ENCODE measurements around the gene ORMDL1.
"Not testable (repeated sequence)": the region's sequence is repeated elsewhere in the genome, so short reads cannot be mapped to it uniquely, and the experiment has no call there.

Gene ORMDL1

DNA sequence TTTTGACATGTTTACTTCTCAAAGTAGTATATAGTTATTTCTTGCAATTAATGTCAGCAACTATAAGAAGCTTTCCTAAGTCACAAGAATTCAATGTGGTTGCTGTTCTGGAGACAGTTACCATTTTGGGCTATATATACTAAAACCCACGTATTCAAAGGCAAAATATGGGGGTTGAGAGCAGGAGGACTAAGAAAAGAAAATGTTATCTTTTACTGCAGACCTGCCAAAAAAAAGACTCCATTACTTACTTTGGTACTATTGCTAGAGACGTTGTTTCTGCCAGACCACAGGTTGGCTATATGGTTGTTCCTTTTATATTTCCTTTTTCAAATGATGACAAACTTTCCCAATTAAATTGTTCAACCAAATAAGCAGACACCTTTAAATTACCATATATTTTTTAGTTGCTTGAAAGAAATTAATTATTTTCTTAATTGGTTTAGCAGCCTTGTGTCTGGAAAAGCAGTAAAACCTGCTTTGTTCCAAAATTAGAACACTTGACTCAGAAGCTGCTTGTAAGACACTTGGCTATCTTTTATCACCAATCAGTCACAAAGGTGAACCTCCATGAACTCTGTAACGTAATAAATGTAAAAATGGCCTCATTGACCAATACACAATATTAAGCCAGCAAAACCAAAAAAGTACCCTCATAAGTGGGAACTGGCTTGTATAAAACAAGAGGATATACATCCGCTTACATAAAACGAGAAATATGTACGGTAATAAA lies 13.4 kb downstream of the ORMDL1 start:
- DNase-seq = no peak

DNA sequence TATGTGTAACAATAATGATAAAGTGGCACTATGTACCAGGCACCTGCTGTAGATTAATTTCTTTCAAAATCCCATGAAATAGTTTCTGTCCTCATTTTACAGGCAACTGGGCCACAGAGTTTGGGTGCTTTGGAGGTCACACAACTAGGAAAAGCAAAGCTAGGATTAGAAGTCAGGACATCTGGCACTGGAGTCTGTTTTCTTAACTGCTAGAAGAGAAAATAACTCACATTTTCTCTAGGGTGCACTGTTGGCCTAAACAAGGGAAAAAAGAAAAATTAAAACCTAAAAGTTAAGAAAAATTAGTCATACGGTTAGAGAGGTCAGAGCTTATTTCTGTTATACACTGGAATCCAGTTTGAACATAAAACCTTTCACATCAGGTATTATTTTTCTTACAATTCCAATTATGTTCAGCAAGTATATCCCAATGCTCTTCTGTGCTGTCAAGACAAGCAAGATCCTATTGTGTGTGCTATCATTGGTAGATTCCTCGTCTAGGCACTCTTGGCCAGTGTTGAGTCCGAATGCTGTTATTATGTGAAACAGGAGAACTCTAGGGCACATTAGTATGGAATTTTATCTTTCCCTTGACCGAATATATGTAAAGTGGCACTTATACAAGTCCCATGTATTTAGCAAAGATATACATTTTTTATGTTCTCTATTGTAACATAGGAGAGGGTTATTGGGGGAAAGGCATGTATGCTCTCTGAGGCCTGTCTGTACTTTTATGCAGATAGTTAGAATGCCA lies 20.1 kb downstream of the ORMDL1 start:
- DNase-seq = no peak

DNA sequence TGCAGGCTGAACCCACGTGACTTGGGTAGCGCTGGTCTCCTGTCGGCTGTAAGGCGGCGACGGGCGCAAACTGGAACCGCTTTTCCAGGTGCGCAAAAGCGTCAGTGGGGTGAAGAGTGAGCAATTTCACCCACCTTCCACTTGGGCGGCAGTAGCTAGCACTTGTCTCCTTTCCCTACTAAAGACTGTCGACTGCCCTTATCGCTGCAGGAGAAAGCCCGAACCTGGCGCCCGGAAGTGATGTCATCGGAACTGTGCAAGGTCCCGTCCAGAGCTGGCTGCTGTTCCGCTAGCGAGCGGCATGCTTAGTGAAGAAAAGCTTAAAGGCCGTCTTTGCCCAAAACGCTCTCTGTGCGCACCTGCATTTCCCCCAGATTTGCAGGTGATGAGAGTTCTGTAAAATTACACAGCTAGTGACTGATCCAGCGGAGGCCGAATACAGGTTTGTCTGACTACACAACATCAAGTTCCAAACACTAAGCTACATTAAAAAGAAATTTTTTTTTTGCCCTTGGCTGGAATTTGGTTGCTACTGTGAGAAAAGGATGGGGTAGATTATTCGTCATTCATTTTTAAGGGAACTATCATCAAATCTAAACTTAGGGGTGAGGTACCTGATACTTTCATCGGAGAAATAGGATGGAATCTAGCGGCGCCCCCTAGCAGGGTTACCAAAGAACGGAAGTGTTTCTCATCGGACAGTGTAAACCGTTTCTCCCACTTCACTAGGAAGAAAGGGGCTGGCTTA lies 21.4 kb downstream of the ORMDL1 start, which contains the start of gene OSGEPL1:
OSGEPL1 (minus strand) TSS at position 242 of the 748 bp plus-strand sequence. CDS start 1,152 bp downstream, outside the sequence.
- DNase-seq = peak; percentile 95

DNA sequence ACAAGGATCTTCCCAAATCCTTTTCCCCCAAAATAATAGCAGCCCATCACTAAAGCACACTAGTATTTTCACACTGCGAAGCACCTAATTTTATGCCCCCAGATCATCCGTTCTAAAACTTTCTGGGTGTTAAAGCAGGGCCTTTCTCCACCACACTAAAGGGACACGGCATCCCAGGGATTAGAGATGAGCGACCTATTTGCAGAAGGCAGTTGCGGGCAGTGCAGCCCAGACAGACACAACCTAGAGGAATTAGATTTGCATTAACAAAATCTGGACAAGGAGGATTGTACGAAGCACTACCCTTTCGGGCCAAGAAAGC lies 21.9 kb downstream of the ORMDL1 start:
- DNase-seq = no peak

DNA sequence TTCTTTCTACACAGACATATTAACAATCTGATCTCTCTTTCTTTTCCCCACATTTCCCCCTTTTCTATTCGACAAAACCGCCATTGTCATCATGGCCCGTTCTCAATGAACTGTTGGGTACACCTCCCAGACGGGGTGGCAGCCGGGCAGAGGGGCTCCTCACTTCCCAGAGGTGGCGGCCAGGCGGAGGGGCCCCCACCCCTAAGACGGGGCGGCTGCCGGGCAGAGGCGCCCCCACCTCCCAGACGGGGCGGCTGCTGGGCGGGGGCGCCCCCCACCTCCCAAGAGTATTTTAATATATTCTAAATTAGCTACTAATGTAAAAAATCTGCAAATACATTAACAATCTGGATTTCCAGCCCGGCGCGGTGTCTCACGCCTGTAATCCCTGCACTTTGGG lies 24.0 kb downstream of the ORMDL1 start:
- not testable (repeated sequence) for DNase-seq

DNA sequence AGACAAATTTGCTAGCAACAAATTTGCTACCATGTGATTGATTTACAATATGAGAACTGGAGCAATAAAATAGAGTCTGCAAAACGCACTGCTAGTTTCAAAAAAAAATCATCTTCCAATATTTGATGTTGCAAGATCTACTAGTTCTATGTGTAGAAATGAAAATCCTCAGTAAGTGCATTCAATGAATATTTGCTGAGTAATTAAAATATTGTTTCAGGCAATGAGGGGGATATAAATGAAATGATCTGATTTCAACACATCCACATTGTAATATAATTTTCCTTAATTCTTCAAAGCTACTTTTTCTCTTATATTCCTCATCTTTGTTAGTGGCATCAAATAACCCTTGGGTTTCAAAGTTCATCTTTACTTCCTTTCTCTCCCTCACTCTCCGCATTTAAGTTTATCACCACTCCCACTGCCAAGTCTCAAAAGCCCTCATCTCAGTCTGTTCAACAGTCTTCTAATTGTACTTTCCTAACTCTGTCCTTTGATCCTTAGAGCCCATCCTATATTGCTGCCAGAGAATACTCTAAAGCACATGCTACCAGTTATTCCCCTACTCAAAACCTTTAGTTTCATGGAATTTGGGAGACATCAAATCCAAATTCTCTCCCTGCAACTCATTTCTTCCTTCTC lies 27.7 kb downstream of the ORMDL1 start:
- DNase-seq = no peak

DNA sequence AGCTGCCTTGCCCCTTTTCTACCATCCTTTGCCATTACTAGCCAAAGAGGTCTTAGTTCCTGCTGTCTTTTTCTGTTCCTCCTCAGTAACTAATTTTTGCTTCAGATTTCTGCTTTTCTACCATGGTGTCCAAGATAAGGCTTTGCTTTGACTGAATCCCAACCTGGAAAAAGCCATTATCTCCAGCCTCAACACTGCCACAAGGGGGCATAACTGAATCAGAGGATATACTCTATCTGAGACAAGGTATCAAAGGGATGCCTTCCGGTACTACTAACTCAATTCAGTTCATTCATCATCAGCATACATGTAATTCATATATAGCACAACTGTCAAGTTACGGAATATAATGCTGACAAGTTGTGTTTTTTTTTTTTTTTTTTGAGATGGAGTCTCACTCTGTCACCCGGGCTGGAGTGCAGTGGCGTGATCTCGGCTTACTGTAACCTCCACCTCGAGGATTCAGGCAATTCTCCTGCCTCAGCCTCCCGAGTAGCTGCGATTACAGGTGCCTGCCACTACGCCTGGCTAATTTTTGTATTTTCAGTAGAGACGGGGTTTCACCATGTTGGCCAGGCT lies 33.0 kb downstream of the ORMDL1 start:
- DNase-seq = peak; percentile 54

DNA sequence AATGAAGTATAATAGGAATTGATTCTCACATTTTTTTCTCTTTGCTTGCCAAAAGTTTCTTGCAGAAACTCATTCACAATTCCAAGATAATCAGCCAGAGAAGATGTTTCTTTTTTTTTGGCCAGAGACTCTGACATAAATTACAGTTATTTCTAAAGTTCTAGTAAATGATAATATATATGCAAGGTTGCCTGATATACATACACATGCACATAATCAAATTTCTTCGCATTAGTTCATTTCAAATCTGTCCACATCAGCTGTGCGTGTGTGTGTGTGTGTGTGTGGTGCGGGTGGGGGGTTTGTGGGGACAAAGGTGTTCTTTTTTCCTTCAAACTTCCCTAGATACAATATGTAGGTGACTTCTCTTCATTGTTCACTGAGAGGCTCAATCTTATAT lies 54.7 kb downstream of the ORMDL1 start:
- DNase-seq = no peak

DNA sequence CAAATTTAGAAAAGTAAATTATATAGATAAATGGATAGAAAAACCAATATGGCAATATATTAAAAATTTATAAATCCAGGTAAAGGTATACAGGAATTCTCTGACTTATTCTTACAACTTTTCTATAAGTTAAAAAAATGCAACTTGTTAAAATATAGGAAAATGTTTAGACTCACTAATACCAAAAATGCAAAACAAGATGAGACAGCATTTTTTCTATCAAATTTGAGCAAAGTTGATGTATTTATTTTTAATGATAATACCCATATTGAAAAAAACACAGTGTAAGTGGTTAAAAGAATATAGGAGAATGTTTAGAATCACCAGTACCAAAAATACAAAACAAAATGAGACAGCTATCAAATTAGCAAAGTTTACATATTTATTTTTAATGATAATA lies 57.3 kb downstream of the ORMDL1 start:
- DNase-seq = no peak

DNA sequence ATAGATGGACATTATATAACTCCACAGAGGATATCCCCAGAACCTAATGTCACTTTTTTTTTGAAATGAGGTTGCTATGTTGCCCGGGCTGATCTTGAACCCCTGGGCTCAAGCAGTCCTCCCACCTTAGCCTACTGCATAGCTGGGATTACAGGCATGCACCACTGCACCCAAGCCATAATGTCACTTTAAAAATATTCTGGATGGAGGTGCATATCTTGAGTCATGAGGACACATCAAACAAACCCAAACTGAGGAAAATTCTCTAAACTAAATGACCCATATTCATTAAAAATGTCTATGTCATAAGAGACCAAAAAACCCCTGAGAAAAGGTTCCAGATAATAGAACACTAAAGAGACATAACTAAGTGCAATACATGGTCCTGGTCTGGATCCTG lies 57.9 kb downstream of the ORMDL1 start:
- DNase-seq = no peak

DNA sequence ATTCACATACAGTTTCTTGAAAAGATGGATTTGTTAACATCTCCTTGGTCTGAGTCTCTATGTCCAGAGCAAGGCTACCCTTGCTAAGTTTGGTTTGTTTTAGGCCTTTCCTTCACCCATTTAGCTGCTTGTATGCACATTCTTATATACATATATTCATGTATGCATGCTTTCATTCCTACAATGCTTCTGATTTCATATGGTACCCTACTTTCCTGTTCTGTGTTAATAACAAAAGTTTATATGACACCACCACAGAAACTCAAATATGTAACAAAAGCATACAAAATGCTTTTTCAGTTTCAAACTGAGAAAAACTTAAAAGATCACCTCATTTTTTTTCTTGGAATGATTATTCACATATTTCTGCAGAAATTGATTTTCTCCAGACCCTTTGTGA lies 60.9 kb downstream of the ORMDL1 start:
- no peak for DNase-seq
